ENCODE data around the gene ADM. TPM values are rescaled to one million over a fixed set of nuclear protein-coding genes. Genes with fewer than 3 reads are reported as not detected.
A peak's percentile ranks its signal among the peaks of the same experiment; 100 is the strongest.

ADM gene
- total and polyA plus RNA-seq, 8 donors = 4.1 to 20.0 (median 7.4) TPM

- TF ChIP-seq, protein P1, sequence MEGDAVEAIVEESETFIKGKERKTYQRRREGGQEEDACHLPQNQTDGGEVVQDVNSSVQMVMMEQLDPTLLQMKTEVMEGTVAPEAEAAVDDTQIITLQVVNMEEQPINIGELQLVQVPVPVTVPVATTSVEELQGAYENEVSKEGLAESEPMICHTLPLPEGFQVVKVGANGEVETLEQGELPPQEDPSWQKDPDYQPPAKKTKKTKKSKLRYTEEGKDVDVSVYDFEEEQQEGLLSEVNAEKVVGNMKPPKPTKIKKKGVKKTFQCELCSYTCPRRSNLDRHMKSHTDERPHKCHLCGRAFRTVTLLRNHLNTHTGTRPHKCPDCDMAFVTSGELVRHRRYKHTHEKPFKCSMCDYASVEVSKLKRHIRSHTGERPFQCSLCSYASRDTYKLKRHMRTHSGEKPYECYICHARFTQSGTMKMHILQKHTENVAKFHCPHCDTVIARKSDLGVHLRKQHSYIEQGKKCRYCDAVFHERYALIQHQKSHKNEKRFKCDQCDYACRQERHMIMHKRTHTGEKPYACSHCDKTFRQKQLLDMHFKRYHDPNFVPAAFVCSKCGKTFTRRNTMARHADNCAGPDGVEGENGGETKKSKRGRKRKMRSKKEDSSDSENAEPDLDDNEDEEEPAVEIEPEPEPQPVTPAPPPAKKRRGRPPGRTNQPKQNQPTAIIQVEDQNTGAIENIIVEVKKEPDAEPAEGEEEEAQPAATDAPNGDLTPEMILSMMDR (IDR thresholded peaks at IDR 0.05) = no peak
- intact Hi-C loops (cut with DNase I) = no loop called here
- Histone ChIP-seq H3K36me3 (no peaks in the 10 kb centered on the region), H3K4me3 (peak overlapping the region; percentile 53 to 84 (median 56)), H3K4me1 (peaks cover 0 to 21% (median 0%) of the 10 kb centered on the region in 3 donors), H3K9me3 (no peaks in the 10 kb centered on the region), H3K27me3 (no peaks in the 10 kb centered on the region), H3K27ac (peak overlapping the region; percentile 53 to 94 (median 81))
- FAIRE-seq (no peak), ATAC-seq (peak; percentile 20 to 53 (median 29)), DNase-seq (peak in 4 of 6 donors; percentile 57 to 65 (median 62))
- 4 to 7% methylated on average over 10 of the region's 10 CpGs for WGBS, 2 donors
Measured at GRCh38 chr11:10302359-10302743, 2.5 kb upstream of the ADM start.

DNA sequence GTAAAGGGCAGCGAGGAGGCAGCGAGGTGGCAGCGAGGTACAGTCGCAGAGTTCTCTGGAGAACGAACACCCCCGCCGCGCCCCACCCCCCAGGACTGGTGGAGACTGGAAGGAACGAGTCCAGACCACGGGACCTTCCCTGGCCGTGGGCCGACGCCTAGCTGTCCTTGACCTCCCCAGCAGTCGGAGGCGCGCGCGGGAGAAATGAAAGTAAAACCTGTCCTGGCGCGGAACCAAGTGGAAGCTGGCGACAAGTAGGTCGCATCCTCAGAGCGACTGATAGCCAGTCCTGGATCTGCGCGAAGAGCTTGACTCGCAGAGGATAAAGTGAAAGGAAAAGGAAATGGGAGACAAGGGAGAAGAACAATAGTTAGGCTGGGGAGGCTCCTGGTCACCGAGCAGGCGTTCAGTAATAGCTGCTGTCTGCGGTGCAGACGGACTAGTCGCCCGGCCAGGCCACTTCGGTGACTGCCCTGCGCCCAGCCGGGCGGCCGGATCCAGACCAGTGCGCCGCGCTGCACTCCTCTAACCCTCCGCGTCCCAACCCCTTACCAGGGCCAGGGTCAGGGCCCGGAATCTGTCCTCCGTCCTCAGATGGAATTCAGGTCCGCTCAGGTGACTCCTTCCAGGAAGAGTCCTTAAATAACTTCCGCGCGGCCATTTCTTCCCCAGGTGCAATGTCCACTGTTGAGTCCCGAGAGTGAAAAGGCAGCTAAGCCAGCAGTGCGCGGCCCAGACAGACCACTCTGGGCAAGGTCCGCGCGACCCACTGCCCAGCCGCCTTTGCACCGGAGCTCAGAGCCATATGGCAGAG, 1.9 kb upstream of the ADM start:
- intact Hi-C loops (cut with DNase I) = no loop called here
- WGBS, 2 donors = 1% methylated on average over 56 of the region's 56 CpGs
- TF ChIP-seq, protein P1 (IDR thresholded peaks at IDR 0.05) = no peak
- ATAC-seq = peak; percentile 30 to 46 (median 40)
- Histone ChIP-seq H3K27me3 (no peaks in the 10 kb centered on the region), H3K4me1 (peaks cover 0 to 25% (median 0%) of the 10 kb centered on the region in 3 donors), H3K36me3 (no peaks in the 10 kb centered on the region), H3K27ac (peak overlapping the region; percentile 53 to 94 (median 81)), H3K9me3 (no peaks in the 10 kb centered on the region), H3K4me3 (peak overlapping the region; percentile 53 to 84 (median 56))
- no peak for FAIRE-seq
- DNase-seq = peak; percentile 78 to 93 (median 88)

DNA sequence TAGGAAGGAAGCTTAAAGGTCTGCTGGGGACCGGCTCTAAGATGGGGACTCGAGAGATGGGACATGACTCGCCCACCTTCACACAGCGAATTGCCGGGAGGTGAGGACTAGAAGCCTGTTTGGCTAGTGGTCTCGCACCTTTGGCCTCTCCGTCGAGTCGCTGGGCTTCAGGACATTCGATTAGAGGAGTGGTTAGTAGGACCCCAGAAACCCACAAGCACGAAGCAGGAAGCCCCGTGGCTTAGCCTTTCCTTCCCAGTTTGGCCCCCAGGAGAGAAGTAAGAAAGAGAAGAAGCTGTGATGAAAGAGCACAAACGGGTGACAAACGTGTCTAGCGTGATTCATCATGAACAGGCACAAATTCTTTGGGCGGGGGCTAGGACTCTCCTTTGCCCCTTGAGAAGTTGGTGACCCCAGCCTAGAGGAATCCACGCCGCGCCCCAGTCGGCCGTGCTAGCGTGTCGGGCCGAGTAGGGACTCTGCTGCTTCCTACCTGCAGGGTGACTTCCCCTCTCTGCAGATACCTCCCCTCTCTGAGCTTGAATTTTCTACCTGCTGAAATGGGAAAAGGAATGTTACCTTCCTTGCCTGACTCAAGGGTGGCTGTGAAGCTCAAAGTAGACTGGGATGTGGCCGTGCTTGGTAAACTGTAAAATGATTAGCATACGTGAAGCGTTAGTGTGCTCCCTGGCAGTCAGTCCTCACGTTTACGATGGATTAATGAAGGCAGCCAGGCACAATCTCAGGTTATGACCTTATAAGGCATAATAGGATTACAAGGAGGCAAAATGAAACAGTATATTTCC, 1.1 kb upstream of the ADM start:
- FAIRE-seq (no peak), DNase-seq (peak in 5 of 6 donors; percentile 13 to 68 (median 40)), ATAC-seq (peak in 3 of 4 donors; percentile 1 to 3 (median 1))
- intact Hi-C loops (cut with DNase I) = no loop called here
- no peaks in the 10 kb centered on the region for H3K36me3 ChIP-seq
- no peaks in the 10 kb centered on the region for H3K27me3 ChIP-seq
- H3K4me3 ChIP-seq = peak overlapping the region; percentile 53 to 84 (median 56)
- TF ChIP-seq, protein P1 (IDR thresholded peaks at IDR 0.05) = no peak
- H3K4me1 ChIP-seq = peaks cover 0 to 31% (median 6%) of the 10 kb centered on the region in 3 donors
- H3K27ac ChIP-seq = peak overlapping the region; percentile 54 to 94 (median 81)
- WGBS, 2 donors = 13 to 21% methylated on average over 29 of the region's 29 CpGs
- no peaks in the 10 kb centered on the region for H3K9me3 ChIP-seq

GRCh38 chr11:10305262-10305963, 540 bp downstream of the ADM start:
- Histone ChIP-seq H3K9me3 (no peaks in the 10 kb centered on the region), H3K4me1 (peaks cover 9 to 45% (median 21%) of the 10 kb centered on the region in 3 donors), H3K36me3 (no peaks in the 10 kb centered on the region), H3K27me3 (no peaks in the 10 kb centered on the region), H3K4me3 (peak overlapping the region; percentile 40 to 84 (median 50)), H3K27ac (peak overlapping the region in 2 of 4 donors; percentile 93 to 94)
- 1% methylated on average over 51 of the region's 51 CpGs for WGBS, 2 donors
- DNase-seq (peak in 4 of 6 donors; percentile 19 to 78 (median 59)), ATAC-seq (peak in 3 of 4 donors; percentile 8 to 16 (median 8)), FAIRE-seq (no peak)
- TF ChIP-seq, protein P1 (IDR thresholded peaks at IDR 0.05) = no peak
- intact Hi-C loops (cut with DNase I) = loop anchor here in 2 of 3 donors (5.0 kb wide), 2 partner anchors 93 to 98 kb away; no protein-coding TSS in a partner anchor

All from pancreas (tissue), 10 donors.